IPS-18c (cell line): Measurements from ENCODE around the gene ENOX2.
"Not testable (repeated sequence)": the region's sequence is repeated elsewhere in the genome, so short reads cannot be mapped to it uniquely, and the experiment has no call there.

Experiments used
- H3K4me3 ChIP-seq: 2 replicates; pipeline ENCODE4 v1.7.0; 2013; ENCODE audit warnings: low read depth, mild to moderate bottlenecking, low read length, moderate library complexity; ENCODE audit not compliant: insufficient read depth
- H3K9me3 ChIP-seq: one replicate; pipeline ENCODE4 v1.6.1; 2013; ENCODE audit warnings: mild to moderate bottlenecking, low read length, moderate library complexity; ENCODE audit not compliant: control insufficient read depth, insufficient read depth

Gene ENOX2

DNA sequence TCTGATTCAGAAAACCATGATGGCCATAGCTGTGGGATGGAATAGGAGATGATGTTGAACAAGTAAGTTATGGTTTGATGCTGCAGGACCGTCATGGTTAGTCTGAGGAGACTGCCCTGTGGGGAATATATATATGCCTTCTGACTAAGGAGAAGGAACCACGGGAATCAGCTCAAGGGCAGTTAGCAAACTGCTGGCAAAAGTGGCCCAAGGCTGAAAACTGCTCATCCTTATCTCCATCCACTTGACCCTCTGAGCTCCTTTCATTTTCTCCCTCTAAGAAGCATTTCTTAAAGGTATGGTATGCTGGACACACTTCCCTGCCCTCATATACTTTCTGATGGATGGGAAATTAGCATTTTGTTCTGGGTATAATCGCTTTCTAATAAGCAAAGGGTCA is 161.9 kb downstream of the ENOX2 start:
- H3K9me3 ChIP-seq: no peaks in the 10 kb centered on the region
- no peak overlapping the region for H3K4me3 ChIP-seq

DNA sequence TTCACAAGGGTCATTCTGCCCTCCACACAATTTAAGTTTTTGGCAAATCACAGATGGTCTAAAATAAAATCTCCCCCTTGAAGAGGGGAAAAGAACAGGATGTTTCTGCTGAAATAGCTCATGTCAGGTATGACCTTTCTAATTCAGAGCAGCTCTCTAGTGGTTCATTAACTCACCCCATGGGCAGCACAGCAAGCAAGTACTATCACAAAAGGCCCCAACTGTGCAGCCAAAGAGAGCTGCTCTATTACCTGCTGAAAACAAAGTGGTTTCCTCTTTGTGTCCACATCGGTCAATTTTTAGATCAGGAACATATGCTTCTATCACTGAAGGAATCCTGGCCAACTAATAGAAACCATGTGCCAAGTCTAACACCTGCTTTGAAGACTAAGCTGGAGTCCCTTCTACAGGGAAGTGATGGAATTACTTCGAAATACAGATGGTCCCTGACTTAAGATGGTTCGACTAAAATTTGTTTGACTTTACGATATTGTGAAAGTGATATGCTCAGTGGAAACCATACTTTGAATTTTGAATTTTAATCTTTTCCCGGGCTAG is 164.3 kb downstream of the ENOX2 start:
- Histone ChIP-seq H3K9me3 (no peaks in the 10 kb centered on the region), H3K4me3 (no peak overlapping the region)

DNA sequence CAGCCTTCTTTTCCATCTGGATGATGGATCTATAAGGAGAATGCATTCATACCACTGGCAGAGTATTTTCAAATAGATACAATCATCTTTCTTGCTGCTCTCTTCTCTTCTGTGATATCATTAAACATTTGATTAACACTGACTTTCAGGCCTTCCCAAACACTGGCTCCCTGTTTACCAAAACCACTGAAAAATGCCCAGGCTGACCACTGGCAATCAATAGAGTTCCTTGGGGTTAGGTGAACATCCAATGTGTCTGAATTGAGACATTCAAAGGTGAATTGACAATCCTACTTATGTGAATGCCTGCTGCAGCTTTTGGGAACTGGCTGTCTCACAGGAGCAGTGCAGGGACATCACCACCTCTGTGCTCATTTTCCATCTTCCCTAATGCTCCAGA is 168.3 kb downstream of the ENOX2 start:
- H3K4me3 ChIP-seq: no peak overlapping the region
- H3K9me3 ChIP-seq: no peaks in the 10 kb centered on the region

DNA sequence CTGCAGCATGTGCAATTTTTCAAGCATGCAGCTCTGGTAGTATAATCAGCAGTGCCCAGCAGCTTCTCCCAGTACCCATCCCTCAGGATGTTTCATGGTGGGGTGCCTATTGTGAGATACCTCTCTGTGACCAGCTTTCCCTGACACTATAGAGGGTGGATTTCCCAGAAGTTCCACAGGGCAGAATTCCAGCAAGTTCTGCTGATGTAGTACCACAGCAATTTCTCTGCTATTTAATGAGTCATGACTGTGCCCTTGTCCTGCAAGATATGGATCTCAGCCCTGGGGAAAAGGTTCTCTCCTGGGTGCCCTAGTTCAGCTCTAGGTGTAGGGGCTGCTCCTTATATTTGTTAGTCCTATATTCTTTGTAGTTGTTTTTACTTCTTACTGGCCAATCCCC is 174.8 kb downstream of the ENOX2 start:
- Histone ChIP-seq H3K4me3 (no peak overlapping the region), H3K9me3 (no peaks in the 10 kb centered on the region)

DNA sequence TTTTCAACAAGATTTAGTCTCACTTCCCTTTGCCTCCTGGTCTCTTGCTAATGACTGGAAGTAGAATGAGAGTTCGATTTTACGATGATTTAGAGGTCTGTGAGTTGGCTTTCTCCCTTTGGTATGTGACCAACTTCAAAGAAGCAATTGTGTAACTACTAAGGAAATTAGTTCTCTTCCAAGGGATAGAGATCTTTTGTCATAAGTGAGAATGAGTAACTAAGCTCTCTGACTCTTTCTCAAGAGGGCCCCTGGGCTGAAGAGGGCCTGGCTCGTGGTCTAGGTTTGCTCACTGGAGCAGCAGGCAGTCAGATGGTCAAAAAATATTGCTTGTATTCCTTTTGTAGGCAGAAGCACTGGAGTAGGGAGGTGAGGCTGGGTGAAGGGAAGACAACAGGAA is 176.3 kb downstream of the ENOX2 start:
- H3K4me3 ChIP-seq: no peak overlapping the region

DNA sequence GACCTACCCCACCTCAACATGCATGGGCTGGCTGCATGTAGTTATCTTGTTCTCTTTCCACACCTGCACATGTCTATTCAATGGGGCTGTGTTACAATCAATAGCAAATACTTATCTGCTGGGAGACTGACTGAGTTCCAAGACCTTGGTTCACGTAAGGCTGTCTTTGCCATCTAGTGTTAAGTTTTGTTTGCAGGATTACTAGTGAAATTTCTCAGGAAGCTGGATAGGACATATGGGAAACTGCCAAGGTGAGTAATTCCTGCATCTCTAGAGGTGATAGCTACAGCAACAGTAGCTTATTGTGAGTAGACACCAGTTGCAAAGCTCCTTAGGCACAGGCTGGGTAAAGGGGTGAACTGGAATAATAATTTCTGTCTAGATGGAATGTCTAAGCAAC is 177.5 kb downstream of the ENOX2 start:
- Histone ChIP-seq H3K9me3 (no peaks in the 10 kb centered on the region), H3K4me3 (no peak overlapping the region)

More for the DNA sequence above, 176.3 kb downstream of the ENOX2 start:
- H3K9me3 ChIP-seq: no peaks in the 10 kb centered on the region

DNA sequence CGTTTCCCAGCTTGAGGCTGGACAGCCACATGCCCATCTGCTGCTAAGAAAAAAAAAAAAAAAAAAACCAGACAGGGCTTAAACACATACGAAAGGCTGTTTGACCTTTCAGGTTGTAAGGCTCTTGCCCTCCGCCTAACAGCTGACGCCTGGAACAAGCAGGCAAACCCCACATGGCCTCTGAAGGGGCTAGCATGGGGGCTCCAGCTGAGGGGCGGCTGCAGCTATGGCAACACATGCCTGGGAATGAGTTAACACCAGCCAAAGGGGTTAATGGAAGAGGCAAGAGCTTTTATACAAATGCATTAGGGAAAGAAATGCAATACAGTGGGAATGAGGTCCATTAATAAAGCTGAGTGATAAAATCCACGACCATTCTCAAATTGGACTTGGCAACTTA is 183.6 kb downstream of the ENOX2 start:
- H3K9me3 ChIP-seq: no peaks in the 10 kb centered on the region
- H3K4me3 ChIP-seq: no peak overlapping the region

DNA sequence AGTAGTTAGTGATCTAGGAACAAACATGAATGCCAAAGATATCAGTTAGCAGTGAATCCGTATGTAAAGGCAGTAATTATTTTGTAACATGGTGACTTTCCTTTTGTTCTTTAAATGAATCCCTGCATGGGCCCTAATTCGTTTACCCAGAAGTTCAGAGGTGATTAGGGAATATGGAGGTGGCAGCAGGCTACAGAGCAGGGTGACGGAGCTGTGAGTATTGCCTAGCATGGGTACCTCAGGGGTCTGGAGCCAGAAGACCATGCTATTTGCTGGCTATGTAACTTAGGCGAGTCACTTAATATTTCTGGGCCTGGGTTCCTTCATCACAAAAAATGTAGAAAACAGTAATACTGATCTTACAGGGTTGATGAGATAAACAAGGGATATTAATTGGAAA is 184.9 kb downstream of the ENOX2 start:
- H3K9me3 ChIP-seq: no peaks in the 10 kb centered on the region
- H3K4me3 ChIP-seq: no peak overlapping the region

DNA sequence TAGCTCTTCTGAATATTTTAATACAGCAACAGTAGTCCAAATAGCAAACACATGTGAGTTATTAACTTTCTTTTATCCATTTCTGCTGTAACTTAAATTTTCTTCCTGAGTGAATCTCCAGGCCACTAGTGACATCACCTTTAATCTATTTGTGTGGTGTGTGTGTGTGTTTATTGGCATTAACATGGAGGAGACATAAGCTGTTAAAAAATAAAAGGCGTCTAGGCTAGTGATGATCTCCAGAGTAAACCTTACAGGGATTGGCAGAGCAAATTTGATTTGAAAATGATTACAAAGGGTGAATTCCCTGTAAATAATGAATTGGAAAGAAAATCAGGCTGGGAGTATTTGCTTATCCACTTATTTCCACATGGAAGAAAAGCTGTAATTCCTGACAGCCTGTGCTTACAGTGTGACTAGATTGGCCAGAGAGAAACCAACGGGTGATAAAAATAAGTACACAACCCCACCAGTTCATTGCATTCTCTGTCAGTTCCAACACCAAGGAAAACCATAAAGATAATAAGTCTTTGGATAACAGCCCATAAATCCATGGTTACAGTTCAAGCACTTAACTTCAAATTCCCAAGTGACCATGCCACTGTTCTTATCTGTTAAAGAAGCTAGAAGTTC is 186.1 kb downstream of the ENOX2 start:
- H3K4me3 ChIP-seq: no peak overlapping the region
- H3K9me3 ChIP-seq: no peaks in the 10 kb centered on the region

DNA sequence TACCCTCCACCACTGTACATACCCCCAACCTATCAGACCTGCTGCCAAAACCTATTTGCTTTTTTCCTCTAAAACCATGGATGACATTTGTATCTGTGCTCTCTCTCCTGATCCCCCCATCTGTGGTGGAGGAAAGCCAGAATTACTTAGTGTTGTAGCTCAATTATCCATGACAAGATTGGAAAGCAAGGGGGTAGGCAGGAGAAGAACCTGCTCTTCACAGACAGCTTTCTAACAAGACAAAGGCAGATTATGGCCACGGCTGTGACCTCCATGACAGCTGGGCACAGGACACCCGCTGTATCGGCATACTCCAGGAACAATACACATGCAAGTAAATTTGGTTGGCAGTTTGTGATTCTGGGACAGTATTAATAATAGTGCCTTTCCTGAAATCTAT is 186.7 kb downstream of the ENOX2 start:
- Histone ChIP-seq H3K4me3 (no peak overlapping the region), H3K9me3 (no peaks in the 10 kb centered on the region)

DNA sequence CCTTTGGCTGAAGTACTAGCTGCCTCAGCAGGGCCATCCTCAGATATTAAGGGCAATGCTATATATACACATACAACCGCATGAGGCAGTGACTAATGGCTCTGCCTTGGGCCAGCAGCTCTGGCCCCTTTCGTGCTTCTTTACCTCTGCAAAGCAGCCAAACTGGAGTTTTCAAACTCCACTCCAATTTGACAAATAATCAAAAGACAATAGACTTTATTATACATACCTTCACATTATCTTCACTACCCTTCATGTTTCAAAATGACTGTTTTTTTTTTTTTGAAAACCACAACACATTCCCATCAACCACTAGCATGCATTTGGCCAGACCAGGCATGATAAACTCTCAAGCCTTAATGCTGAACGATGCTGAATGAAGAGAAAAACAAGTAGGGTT is 187.7 kb downstream of the ENOX2 start:
- peaks cover under 1% of the 10 kb centered on the region for H3K9me3 ChIP-seq
- H3K4me3 ChIP-seq: no peak overlapping the region

DNA sequence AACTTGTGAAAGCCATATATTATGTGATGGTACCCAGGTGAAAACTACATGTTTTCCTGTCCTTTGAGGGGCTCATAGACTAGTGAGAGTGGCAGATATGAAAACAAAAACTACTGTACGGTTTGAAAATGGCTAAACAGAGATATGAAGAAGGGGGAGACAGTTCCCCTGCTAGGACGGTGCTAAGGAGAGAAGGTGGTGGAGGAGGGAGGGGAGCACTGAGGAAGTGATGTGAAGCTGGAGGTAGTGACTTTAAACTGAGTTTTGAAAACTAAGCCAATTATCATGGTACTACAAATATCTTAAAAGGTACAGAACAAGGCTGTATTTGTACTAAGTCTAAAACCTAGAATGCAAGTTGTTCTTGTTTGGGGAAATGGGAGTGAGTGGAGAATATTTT is 188.3 kb downstream of the ENOX2 start:
- no peak overlapping the region for H3K4me3 ChIP-seq

DNA sequence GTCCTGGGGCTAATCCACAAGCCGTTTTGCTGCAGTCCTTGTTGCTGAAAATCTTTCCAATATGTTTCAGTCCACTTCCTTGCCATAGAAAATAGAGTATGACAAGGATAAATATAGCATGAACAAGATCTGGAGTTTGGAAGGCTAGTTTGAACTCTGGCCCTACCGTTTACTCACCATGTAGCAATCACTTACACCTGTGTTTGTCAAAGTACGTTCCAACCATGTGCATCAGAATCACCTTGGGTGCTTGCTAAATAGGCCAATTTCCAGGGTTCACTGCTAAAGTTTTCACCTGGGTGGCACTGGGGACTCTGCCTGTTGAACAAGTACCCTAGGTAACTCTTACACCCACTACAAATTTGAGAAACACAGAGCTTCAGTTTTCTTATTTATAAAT is 188.9 kb downstream of the ENOX2 start:
- Histone ChIP-seq H3K4me3 (no peak overlapping the region), H3K9me3 (peaks cover 2% of the 10 kb centered on the region)

More for the DNA sequence above, 188.3 kb downstream of the ENOX2 start:
- peaks cover 2% of the 10 kb centered on the region for H3K9me3 ChIP-seq

DNA sequence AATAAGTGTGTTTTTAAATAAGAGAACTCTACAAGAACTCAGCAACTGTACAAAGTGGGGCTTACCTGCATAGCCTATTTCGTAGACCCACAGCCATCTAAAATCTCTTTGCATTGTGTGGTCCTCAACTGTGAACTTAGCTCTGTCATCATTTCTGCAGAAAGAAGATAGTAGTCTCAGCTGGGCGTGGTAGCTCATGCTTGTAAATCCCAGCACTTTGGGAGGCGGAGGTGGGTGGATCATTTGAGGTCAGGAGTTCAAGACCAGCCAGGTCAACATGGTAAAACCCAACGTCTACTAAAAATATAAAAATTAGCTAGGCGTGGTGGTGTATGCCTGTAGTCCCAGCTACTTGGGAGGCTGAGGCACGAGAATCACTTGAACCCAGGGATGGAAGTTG is 193.8 kb downstream of the ENOX2 start:
- H3K9me3 ChIP-seq, H3K4me3 ChIP-seq: not testable (repeated sequence)

DNA sequence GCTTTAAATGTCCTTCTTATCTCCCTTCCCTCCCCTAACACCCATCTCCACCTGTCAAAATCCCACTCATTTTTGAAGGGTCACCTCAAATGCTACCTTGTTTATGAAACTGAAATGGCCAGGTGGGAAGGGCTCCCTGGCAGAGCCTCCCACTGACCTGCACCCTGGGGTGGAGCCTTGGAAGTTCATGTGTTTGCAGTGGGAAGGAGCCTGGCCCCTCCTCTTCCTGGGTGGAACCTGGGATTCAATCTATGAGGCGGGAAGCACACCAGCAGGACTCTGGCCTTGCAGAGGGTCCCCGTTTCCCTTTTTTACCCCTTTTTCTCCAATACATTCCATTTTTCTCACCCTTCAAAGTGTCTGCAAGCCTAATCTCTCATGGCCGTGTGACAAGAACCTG is 197.4 kb downstream of the ENOX2 start:
- H3K9me3 ChIP-seq: peaks cover 2% of the 10 kb centered on the region

DNA sequence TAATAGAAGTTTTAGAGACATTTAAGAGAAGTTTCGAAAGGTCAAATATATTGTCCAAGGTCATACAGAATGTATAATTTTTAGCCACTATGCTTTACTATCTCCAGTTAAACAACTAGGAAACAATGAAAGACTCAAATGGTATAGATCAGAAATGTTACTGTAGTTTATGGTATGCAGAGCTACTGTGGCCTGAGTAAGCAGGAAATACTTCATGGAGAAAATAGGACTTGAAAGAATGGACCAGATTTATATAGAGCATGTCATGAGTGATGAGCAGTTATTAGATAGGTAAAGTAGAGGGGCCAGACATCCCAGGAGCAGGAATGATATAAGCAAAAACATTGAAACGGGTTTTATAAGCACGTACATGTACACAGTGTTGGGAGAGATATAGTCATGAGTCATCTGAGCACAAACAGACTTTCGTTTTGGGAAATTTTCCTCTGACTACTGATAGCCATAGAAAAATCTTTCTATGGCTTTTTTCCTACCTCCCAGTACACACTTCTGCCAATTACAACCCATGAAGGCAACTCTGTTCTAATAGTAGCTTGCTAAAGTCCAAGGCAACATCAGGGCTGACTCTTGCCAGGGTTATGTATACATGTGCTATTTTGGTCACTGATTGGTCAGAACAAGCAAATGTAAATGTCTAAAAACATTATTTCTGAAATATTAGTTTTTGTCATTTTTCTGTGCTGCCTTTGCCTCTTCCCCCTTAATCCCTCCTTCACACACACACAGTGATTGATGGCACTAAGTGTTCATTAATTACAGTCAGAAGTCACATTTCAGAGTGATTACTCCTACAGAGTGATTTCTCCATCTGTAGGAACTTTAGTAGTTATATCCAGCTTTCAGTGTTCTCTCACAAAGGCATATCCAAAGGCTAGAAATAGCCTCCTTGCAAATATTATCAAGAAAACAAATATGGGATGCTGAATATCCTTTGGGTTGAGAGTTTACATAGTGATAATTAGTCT is 198.7 kb downstream of the ENOX2 start:
- no peak overlapping the region for H3K4me3 ChIP-seq
- H3K9me3 ChIP-seq: no peaks in the 10 kb centered on the region

More for the DNA sequence above, 197.4 kb downstream of the ENOX2 start:
- H3K4me3 ChIP-seq: no peak overlapping the region

DNA sequence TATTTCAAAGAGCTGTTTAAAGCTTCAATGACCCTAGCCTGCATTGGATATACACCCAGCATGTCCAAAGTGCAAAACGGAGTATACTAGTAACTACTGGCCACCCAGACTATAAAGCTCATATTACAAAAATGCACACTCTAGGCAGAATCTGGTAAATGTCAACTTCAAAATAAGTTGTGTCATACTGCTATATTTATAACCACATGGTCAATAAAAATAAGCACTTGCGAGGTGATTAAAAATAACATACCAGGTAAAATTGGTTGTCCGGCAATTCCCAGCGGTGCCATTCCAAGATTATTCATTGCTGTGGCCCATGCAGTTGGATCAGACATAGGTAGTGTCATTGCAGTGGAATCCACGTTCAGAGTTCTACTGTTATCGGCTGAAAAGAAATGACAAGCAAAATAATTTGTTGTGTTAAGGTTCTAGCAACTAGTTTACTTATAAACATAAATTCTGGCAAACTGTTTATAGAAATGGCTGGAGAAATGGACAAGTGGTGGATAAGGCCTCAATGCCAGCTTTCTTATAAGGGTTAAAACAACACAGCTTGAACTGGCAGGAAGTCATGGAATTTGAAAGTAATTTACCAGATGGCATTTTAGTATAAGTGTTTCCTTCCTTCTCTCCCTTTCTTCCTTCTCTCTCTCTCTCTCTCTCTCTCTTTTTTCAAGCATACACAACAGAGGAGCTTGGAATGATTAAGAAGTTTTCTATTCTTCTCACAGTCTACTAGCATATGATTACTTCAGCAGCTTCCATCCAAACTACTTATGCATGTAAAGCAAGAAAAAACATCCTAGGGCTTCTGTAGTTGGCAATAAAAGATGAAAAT is 199.9 kb downstream of the ENOX2 start:
- H3K9me3 ChIP-seq: no peaks in the 10 kb centered on the region
- no peak overlapping the region for H3K4me3 ChIP-seq
